ENCODE measurements around the gene SMYD3.

GRCh38 chr1:246069581-246069980, 437.5 kb downstream of the SMYD3 start:
- TF ChIP-seq CTCF (IDR thresholded peaks at IDR 0.05; ENCODE audit: low read length): no peak
- TF ChIP-seq EZH2 (optimal IDR thresholded peaks at IDR 0.05; ENCODE audit: low read depth, low read length): no peak
- no peak for TF ChIP-seq EZH2phosphoT487 (IDR thresholded peaks at IDR 0.05; ENCODE audit: low read length)
